Nephron progenitor cell (in vitro differentiated cells): ENCODE measurements around the gene SPINK8.

ENCODE experiments used
- DNase-seq: peaks from one replicate; pipeline ENCODE4 v3.0.0; 2021
- H3K27ac Mint-ChIP-seq: 2 replicates; pipeline ENCODE4 v1.8.0; 2021; ENCODE audit warnings: mild to moderate bottlenecking, moderate library complexity, mixed read lengths
- H3K27me3 Mint-ChIP-seq: 2 replicates; pipeline ENCODE4 v1.8.0; 2021; ENCODE audit warnings: mild to moderate bottlenecking, low read depth, mixed read lengths; ENCODE audit not compliant: poor library complexity
- H3K36me3 Mint-ChIP-seq: 2 replicates; pipeline ENCODE4 v1.8.0; 2021; ENCODE audit warnings: low read depth, mixed read lengths
- H3K4me1 Mint-ChIP-seq: 2 replicates; pipeline ENCODE4 v1.8.0; 2021; ENCODE audit warnings: mixed read lengths
- H3K4me3 Mint-ChIP-seq: 2 replicates; pipeline ENCODE4 v1.8.0; 2021; ENCODE audit warnings: mild to moderate bottlenecking, moderate library complexity, mixed read lengths
- H3K9me3 Mint-ChIP-seq: 2 replicates; pipeline ENCODE4 v1.8.0; 2021; ENCODE audit warnings: mild to moderate bottlenecking, moderate library complexity, mixed read lengths
- TF ChIP-seq, protein P1 (sequence below): fragments of 200-600 bp; sonication (generic); IDR thresholded peaks from 2 replicates; pipeline ENCODE4 v1.5.0; 2021; ENCODE audit warnings: antibody characterized with exemption

Gene SPINK8

DNA sequence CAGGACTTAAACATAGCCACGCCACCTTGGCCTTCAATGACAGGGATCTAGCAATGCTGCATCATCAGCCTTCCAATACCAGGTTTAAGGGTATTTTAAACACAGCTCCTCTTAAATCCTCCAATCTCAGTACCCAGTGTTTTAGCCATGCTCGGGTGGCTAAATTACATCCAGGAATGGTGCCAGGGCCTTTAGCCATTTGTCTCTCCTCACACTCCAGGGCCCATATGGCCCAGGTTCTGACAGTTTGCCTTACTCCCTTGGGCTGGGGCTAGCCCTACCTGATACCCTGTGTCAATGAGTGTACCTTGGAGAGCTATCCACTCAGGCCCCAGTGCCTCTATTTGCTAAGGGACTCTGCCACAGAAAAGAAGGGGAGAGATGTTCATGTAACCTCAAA is 63.2 kb downstream of the SPINK8 start:
- Mint-ChIP-seq H3K27ac (peak overlapping the region; percentile 90), H3K36me3 (peaks cover 70% of the 10 kb centered on the region), H3K4me3 (no peak overlapping the region), H3K27me3 (peaks cover 3% of the 10 kb centered on the region), H3K4me1 (peaks cover 31% of the 10 kb centered on the region), H3K9me3 (peaks cover 24% of the 10 kb centered on the region)
- TF ChIP-seq, protein P1, sequence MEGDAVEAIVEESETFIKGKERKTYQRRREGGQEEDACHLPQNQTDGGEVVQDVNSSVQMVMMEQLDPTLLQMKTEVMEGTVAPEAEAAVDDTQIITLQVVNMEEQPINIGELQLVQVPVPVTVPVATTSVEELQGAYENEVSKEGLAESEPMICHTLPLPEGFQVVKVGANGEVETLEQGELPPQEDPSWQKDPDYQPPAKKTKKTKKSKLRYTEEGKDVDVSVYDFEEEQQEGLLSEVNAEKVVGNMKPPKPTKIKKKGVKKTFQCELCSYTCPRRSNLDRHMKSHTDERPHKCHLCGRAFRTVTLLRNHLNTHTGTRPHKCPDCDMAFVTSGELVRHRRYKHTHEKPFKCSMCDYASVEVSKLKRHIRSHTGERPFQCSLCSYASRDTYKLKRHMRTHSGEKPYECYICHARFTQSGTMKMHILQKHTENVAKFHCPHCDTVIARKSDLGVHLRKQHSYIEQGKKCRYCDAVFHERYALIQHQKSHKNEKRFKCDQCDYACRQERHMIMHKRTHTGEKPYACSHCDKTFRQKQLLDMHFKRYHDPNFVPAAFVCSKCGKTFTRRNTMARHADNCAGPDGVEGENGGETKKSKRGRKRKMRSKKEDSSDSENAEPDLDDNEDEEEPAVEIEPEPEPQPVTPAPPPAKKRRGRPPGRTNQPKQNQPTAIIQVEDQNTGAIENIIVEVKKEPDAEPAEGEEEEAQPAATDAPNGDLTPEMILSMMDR = no peak
- no peak for DNase-seq

DNA sequence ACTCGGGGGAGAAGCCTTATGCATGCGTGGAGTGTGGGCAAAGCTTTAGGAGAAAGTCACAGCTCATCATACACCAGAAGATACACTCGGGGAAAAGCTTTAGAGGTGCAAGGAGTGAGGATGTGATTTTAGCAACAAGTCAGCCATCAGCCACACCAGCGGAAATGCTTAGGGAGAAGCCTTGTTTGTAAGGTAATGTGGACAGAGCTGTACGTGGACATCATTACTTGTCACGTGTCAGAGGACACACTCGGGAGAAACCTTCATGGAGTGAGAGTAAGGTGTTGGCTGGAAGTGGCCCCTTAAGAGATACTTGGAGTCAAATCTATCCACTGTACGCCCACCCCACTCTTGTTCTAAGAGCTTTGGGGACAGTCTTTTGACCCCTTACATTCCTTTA is 63.9 kb downstream of the SPINK8 start:
- DNase-seq = no peak
- Mint-ChIP-seq H3K27me3 (peaks cover 3% of the 10 kb centered on the region), H3K9me3 (peaks cover 24% of the 10 kb centered on the region), H3K36me3 (peaks cover 70% of the 10 kb centered on the region), H3K27ac (peak overlapping the region; percentile 91), H3K4me3 (no peak overlapping the region), H3K4me1 (peaks cover 31% of the 10 kb centered on the region)
- TF ChIP-seq, protein P1 = no peak

DNA sequence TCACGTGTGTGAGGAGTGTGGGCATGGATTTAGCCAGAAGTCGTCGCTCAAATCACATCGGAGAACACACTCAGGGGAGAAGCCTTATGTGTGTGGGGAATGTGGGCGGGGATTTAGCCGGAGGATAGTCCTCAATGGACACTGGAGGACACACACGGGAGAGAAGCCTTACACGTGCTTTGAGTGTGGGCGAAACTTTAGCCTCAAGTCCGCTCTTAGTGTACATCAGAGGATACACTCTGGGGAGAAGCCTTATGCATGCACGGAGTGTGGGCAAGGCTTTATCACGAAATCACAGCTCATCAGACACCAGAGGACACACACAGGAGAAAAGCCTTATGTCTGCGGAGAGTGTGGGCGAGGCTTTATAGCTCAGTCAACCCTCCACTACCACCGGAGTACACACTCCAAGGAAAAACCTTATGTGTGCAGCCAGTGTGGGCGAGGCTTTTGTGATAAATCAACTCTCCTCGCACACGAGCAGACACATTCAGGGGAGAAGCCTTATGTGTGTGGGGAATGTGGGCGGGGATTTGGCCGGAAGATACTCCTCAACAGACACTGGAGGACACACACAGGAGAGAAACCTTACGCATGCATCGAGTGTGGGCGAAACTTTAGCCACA is 64.4 kb downstream of the SPINK8 start:
- Mint-ChIP-seq H3K9me3 (peaks cover 24% of the 10 kb centered on the region), H3K36me3 (peaks cover 73% of the 10 kb centered on the region), H3K27ac (peak overlapping the region; percentile 91), H3K4me1 (peaks cover 31% of the 10 kb centered on the region), H3K4me3 (no peak overlapping the region), H3K27me3 (peaks cover 3% of the 10 kb centered on the region)
- no peak for DNase-seq
- TF ChIP-seq, protein P1 = no peak

DNA sequence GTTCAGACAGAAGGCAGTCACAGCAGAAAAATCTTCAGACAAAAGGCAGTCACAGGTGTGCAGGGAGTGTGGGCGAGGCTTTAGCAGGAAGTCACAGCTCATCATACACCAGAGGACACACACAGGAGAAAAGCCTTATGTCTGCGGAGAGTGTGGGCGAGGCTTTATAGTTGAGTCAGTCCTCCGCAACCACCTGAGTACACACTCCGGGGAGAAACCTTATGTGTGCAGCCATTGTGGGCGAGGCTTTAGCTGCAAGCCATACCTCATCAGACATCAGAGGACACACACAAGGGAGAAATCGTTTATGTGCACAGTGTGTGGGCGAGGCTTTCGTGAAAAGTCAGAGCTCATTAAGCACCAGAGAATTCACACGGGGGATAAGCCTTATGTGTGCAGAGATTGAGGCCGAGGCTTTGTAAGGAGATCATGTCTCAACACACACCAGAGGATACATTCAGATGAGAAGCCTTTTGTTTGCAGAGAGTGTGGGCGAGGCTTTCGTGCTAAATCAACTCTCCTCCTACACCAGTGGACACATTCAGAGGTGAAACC is 65.0 kb downstream of the SPINK8 start:
- no peak for DNase-seq
- peak overlapping the region; percentile 91 for H3K27ac Mint-ChIP-seq
- H3K36me3 Mint-ChIP-seq = peaks cover 77% of the 10 kb centered on the region

DNA sequence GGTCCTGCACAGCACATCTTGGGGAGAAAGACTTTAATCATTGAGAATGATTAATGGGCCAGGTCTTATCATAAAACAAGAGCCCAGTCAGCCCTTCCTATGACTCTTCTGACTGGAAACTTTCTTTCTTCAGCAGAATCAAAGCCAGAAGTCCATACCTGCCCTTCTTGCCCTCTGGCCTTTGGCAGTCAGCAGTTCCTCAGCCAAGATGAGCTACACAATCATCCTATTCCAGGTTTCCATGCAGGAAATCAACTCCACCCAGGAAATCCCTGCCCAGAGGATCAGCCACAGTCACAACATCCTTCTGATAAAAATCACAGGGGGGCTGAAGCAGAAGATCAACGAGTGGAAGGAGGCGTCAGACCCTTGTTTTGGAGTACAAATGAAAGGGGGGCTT is 65.7 kb downstream of the SPINK8 start:
- Mint-ChIP-seq H3K4me3 (no peak overlapping the region), H3K9me3 (peaks cover 20% of the 10 kb centered on the region), H3K27ac (peak overlapping the region; percentile 91), H3K27me3 (no peaks in the 10 kb centered on the region), H3K4me1 (peaks cover 31% of the 10 kb centered on the region), H3K36me3 (peaks cover 72% of the 10 kb centered on the region)
- DNase-seq = no peak
- TF ChIP-seq, protein P1 = no peak

More for the DNA sequence above, 65.0 kb downstream of the SPINK8 start:
- TF ChIP-seq, protein P1 = no peak
- peaks cover 1% of the 10 kb centered on the region for H3K27me3 Mint-ChIP-seq
- H3K4me1 Mint-ChIP-seq = peaks cover 31% of the 10 kb centered on the region
- H3K9me3 Mint-ChIP-seq = peaks cover 23% of the 10 kb centered on the region
- peak overlapping the region; percentile 19 for H3K4me3 Mint-ChIP-seq

DNA sequence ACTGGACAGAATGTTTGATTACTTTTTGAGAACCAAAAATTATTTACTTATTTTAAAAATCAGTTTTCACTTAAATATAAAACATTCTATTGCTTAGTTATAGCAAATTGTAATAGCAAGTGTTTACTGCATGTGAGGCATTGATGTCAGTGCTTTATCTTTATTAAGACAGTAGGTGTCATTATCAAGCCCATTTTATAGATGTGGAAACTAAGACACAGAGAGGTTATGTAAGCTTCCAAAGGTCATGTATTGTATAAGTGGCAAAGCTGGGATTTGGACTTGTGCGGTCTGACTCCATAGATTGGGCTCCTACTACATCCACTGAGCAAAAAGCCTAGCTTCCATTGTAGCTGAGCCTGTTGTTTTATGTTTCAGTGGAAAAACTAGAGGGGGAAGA is 74.9 kb downstream of the SPINK8 start:
- DNase-seq = no peak
- H3K4me1 Mint-ChIP-seq = no peaks in the 10 kb centered on the region
- H3K9me3 Mint-ChIP-seq = peaks cover 13% of the 10 kb centered on the region
- no peak overlapping the region for H3K4me3 Mint-ChIP-seq
- H3K36me3 Mint-ChIP-seq = peaks cover 88% of the 10 kb centered on the region
- TF ChIP-seq, protein P1 = no peak
- peaks cover 2% of the 10 kb centered on the region for H3K27me3 Mint-ChIP-seq
- no peak overlapping the region for H3K27ac Mint-ChIP-seq
